Measurements from ENCODE around the gene ZNF592.

- TF ChIP-seq CTCF (conservative IDR thresholded peaks at IDR 0.05 in 1 of 2, IDR thresholded peaks at IDR 0.05 in 1 of 2; ENCODE audit: extremely low read depth in 1 of 2, insufficient read depth in 1 of 2, low read depth in 1 of 2, low read length in 2 of 2): no peak
- TF ChIP-seq EZH2 (IDR thresholded peaks at IDR 0.05; ENCODE audit: borderline replicate concordance, low read length): no peak
Measured at GRCh38 chr15:84817466-84818081, 69.2 kb downstream of the ZNF592 start.
